Heart right ventricle (tissue), 16 donors: ENCODE measurements around the gene CCDC192. TPM values are rescaled to one million over a fixed set of nuclear protein-coding genes. Genes with fewer than 3 reads are reported as not detected.

Experiments used
- ATAC-seq, 8 donors: fragments of 200-7000 bp; cut with Tn5 transposase; one replicate each; pipeline ENCODE4 v1.9.1; 2020; ENCODE audit warnings: mild to moderate bottlenecking in 8 of 8, moderate library complexity in 8 of 8, moderate number of reproducible peaks in 1 of 8
- DNase-seq, 2 donors: peaks; one replicate each; pipeline ENCODE4 v3.0.0-alpha.2; 2020
- H3K27ac ChIP-seq, 10 donors: fragments of 200-600 bp; sonication (generic) in 2 of 10; one replicate each; pipeline versions ENCODE4 v1.5.0 to v1.8.0; 2020 to 2022; ENCODE audit warnings: mild to moderate bottlenecking in 3 of 10
- H3K27me3 ChIP-seq, 7 donors: fragments of 200-600 bp; one replicate each; pipeline ENCODE4 v1.8.0; 2021 to 2022; ENCODE audit warnings: mild to moderate bottlenecking in 2 of 7
- H3K36me3 ChIP-seq, 9 donors: fragments of 200-600 bp; sonication (generic) in 1 of 9; one replicate each; pipeline versions ENCODE4 v1.5.0 to v1.8.0; 2020 to 2022; ENCODE audit warnings: mild to moderate bottlenecking in 2 of 9
- H3K4me1 ChIP-seq, 9 donors: fragments of 200-600 bp; sonication (generic) in 1 of 9; one replicate each; pipeline versions ENCODE4 v1.5.0 to v1.8.0; 2020 to 2022; ENCODE audit warnings: mild to moderate bottlenecking in 4 of 9
- H3K4me3 ChIP-seq, 10 donors: fragments of 200-600 bp; sonication (generic) in 2 of 10; one replicate each; pipeline versions ENCODE4 v1.5.0 to v1.8.0; 2020 to 2022; ENCODE audit warnings: mild to moderate bottlenecking in 7 of 10, moderate library complexity in 2 of 10
- H3K9me3 ChIP-seq, 11 donors: fragments of 200-600 bp in 10 of 11; sonication (generic) in 2 of 11; one replicate each; pipeline versions ENCODE4 v1.5.0 to v1.8.0; 2013 to 2022; ENCODE audit warnings: mild to moderate bottlenecking in 2 of 11, control low read depth in 1 of 11, moderate library complexity in 1 of 11
- WGBS, 2 donors: extraction: QIAGEN DNeasy Blood & Tissue Kit; methylation state at CpG; one replicate each; pipeline ENCODE4 v1.1.7; 2013; ENCODE audit warnings: inconsistent platforms in 1 of 2; 5-methylcytosine and 5-hydroxymethylcytosine counted together
- intact Hi-C, 10 donors: fragments of 100-400 bp; cut with DNase I; formaldehyde crosslinking; loops; one replicate each; pipeline versions ENCODE4 v1.11.1 to v1.14.2; 2022
- polyA plus RNA-seq, 2 donors: library from polyadenylated mRNA; stranded (reverse); fragments of 200-250 nt; gene quantifications; one replicate each; pipeline ENCODE4 v1.2.3, GENCODE V29; 2013
- total RNA-seq, 10 donors: library from RNA; stranded (reverse); fragmentation: NEBNext Ultra II Directional in 3 of 10; extraction: Animal tissue kit (Norgen Biotek cat#: 25700) in 3 of 10; gene quantifications; one replicate each; pipeline versions ENCODE4 v1.2.1 to v1.2.4, GENCODE V29; 2021 to 2023
- TF ChIP-seq, protein P1 (sequence below), 9 donors: fragments of 200-600 bp; sonication (generic) in 2 of 9; IDR thresholded peaks; one replicate each; pipeline versions ENCODE4 v1.5.0 to v1.8.0; 2021 to 2022; ENCODE audit warnings: antibody characterized with exemption in 9 of 9, mild to moderate bottlenecking in 5 of 9, moderate library complexity in 1 of 9
- donor health status: Arrhythmogenic right ventricular cardiomyopathy.
- donor health status: ischemic (EF 13 %, LVEDD 7.1; RV severe dilation, severe dysfunction).
- donor health status: healthy with polysubstance abuse.
- donor health status: DM: no; HTN: yes; CAD: no.
- donor health status: DM: no; HTN: no; CAD: no.
- donor health status: ischemic (EF 25% LVEDD 6.9; RV normal size, moderate dysfunction).
- donor health status: ischemic (EF 25% LVEDD 5.7; RV mildly dilated, moderate dysfunction).
- donor health status: healthy.
- donor health status: DM: yes; HTN: yes; CAD: no.
- donor health status: Ischemic cardiomyopathy.
- donor health status: ischemic (EF 35%, LVEDD 5.7; RV mildly dilated, moderate dysfunction).
- donor health status: nonischemic (EF 11% LVEDD 7.7; RV severe dilation, severe dysfunction).
- donor health status: DM: yes; HTN: yes; CAD: no.
- donor health status: PGD.
- donor health status: ischemic (EF 29% LVEDD 5.4; RV normal size, mild dysfunction).
- donor health status: nonischemic (EF 23%, LVEDD 6.1; RV moderate dilation, normal function).

The CCDC192 gene
- total and polyA plus RNA-seq, 12 donors, result 0.13 to 0.76 (median 0.33) TPM; not detected in 8

DNA sequence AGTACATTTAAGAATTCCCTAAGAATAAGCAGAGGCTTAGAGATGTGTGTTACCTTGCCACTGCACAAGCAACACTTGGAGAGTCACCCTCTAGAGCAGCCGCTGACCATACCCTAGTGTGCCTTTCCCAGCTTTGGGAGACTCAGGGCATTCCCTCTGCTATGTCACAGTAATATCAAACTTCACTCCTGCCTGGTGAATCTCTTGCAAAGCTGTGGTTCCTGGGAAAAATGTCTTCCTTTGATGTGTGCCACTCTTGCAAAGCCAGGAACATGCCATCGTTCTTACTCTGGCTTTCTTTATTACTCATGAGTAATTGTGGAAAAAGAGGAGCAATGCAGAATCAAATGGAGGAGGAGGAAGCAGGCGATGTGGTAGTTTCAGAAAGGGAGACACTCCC lies 173.2 kb downstream of the CCDC192 start:
- Histone ChIP-seq H3K4me1 (peaks cover 2 to 52% (median 30%) of the 10 kb centered on the region in 9 donors), H3K9me3 (no peaks in the 10 kb centered on the region), H3K36me3 (no peaks in the 10 kb centered on the region), H3K27me3 (no peaks in the 10 kb centered on the region), H3K4me3 (no peak overlapping the region), H3K27ac (peak overlapping the region; percentile 22 to 74 (median 67))
- intact Hi-C loops, result loop anchor here in 7 of 10 donors (5.0 to 10.0 kb wide), 7 partner anchors 112 to 328 kb away; partner anchors contain the start of gene SLC12A2 (in 7 of the 7)
- ATAC-seq, result peak in 2 of 8 donors; percentile 29 to 33
- WGBS, 2 donors, result 77 to 80% methylated on average over 3 of the region's 3 CpGs
- TF ChIP-seq, protein P1, sequence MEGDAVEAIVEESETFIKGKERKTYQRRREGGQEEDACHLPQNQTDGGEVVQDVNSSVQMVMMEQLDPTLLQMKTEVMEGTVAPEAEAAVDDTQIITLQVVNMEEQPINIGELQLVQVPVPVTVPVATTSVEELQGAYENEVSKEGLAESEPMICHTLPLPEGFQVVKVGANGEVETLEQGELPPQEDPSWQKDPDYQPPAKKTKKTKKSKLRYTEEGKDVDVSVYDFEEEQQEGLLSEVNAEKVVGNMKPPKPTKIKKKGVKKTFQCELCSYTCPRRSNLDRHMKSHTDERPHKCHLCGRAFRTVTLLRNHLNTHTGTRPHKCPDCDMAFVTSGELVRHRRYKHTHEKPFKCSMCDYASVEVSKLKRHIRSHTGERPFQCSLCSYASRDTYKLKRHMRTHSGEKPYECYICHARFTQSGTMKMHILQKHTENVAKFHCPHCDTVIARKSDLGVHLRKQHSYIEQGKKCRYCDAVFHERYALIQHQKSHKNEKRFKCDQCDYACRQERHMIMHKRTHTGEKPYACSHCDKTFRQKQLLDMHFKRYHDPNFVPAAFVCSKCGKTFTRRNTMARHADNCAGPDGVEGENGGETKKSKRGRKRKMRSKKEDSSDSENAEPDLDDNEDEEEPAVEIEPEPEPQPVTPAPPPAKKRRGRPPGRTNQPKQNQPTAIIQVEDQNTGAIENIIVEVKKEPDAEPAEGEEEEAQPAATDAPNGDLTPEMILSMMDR (IDR thresholded peaks at IDR 0.05), result no peak
- no peak for DNase-seq

DNA sequence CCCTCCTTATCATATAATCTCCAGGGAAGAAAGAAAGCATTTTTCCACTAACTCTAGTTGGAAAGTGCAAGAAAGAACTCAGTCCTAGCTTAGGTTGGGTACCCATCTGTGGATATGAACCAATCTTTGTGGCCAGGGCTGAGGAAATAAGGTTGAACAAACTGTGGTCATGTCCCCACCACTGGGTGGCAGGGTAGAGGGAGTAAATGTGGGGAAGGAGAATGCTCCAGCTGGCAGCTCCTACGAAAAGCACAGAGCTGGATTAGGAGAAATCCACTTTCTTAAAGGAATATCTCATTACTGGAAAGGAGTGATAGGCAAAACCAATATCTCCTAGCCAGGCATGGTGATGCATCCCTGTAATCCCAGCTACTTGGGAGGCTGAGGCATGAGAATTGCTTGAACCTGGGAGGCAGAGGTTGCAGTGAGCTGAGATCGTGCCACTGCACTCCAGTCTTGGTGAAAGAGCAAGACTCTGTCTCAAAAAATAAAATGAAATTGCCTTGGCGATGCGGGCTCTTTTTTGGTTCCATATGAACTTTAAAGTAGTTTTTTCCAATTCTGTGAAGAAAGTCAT lies 175.1 kb downstream of the CCDC192 start:
- DNase-seq, result peak; percentile 16 to 55
- no peaks in the 10 kb centered on the region for H3K9me3 ChIP-seq
- H3K4me1 ChIP-seq, result peaks cover 0 to 33% (median 16%) of the 10 kb centered on the region in 9 donors
- H3K4me3 ChIP-seq, result no peak overlapping the region
- H3K27me3 ChIP-seq, result no peaks in the 10 kb centered on the region
- 74% methylated on average over 4 of the region's 4 CpGs for WGBS, 2 donors
- TF ChIP-seq, protein P1 (IDR thresholded peaks at IDR 0.05), result peak; percentile 10 to 69 (median 52)
- no peak overlapping the region for H3K27ac ChIP-seq
- no peaks in the 10 kb centered on the region for H3K36me3 ChIP-seq
- peak in 4 of 8 donors; percentile 43 to 59 (median 56) for ATAC-seq
- intact Hi-C loops, result loop anchor here in 8 of 10 donors (2.0 to 10.0 kb wide), 8 partner anchors 113 to 327 kb away; partner anchors contain the start of gene SLC12A2 (in 8 of the 8)

DNA sequence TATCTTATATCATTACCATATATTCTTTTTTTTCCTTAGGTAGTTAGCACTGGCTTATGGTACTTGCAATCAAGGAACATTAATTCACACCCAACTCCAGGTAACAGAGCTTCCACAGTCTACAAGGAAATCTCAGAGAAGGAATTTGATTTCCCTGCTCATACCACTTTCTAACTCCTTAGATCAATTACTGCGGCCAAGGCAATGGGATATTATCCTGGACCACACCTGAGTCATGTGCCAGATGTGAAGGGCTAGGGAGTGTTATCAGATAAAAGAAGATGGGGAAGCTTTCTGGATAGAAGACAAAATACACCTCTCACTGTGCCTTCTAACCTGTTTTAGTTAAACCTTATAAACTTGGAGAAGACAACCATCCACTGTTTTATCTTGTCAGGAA lies 181.2 kb downstream of the CCDC192 start:
- WGBS, 2 donors, result 74 to 78% methylated on average over 1 of the region's 1 CpG
- DNase-seq (no peak), ATAC-seq (no peak)
- no peaks in the 10 kb centered on the region for H3K36me3 ChIP-seq
- H3K4me3 ChIP-seq, result no peak overlapping the region
- TF ChIP-seq, protein P1 (IDR thresholded peaks at IDR 0.05), result no peak
- H3K27me3 ChIP-seq, result no peaks in the 10 kb centered on the region
- intact Hi-C loops, result no loop called here
- peak overlapping the region in 3 of 10 donors; percentile 9 to 58 (median 31) for H3K27ac ChIP-seq
- H3K4me1 ChIP-seq, result peaks cover 0 to 22% (median 13%) of the 10 kb centered on the region in 9 donors
- no peaks in the 10 kb centered on the region for H3K9me3 ChIP-seq

DNA sequence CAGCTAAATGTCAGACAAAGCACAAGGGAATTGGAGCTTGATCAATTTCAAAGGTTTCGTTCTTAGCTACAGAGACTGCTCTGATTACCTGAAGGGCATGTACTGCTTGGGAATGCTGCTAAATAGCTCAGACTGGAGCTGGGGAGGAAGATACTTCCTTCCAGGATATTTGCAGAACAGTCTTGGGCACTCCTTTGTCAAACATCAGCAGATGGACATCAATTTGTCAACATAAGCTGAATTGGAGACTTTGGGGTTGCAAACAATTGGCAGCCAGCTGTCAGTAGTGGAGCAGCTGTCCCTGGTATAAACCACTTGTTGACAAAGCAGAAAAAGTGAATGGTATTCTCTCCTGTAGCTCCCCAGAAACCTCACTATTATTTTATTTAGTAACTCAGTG lies 182.0 kb downstream of the CCDC192 start:
- intact Hi-C loops, result no loop called here
- H3K27ac ChIP-seq, result peak overlapping the region in 4 of 10 donors; percentile 12 to 58 (median 34)
- WGBS, 2 donors, result 48 to 77% methylated on average over 1 of the region's 1 CpG

More for the DNA sequence above, 182.0 kb downstream of the CCDC192 start:
- Histone ChIP-seq H3K9me3 (no peaks in the 10 kb centered on the region), H3K36me3 (no peaks in the 10 kb centered on the region), H3K27me3 (no peaks in the 10 kb centered on the region), H3K4me1 (peaks cover 0 to 22% (median 13%) of the 10 kb centered on the region in 9 donors), H3K4me3 (no peak overlapping the region)
- TF ChIP-seq, protein P1 (IDR thresholded peaks at IDR 0.05), result no peak
- ATAC-seq, result peak in 1 of 8 donors; percentile 21
- no peak for DNase-seq
